HepG2 (cell line): ENCODE results near the gene LDLRAP1. TPM values are rescaled to one million over a fixed set of nuclear protein-coding genes. Genes with fewer than 3 reads are reported as not detected.

Experiments used
- CREM ChIP-seq, 2 experiments: sonication (generic) in 1 of 2; formaldehyde crosslinking in 1 of 2; IDR thresholded peaks; 2 replicates each; pipeline versions ENCODE4 v1.4.0 to v1.6.1; 2016 to 2020; ENCODE audit warnings: antibody characterized with exemption in 1 of 2, mild to moderate bottlenecking in 1 of 2, missing genetic modification reagents in 1 of 2
- ETV6 ChIP-seq: sonication (generic); formaldehyde crosslinking; conservative IDR thresholded peaks from 2 replicates; pipeline ENCODE4 v1.4.0; 2020; ENCODE audit warnings: missing genetic modification reagents
- NBN ChIP-seq: fragments of 450-650 bp; conservative IDR thresholded peaks from 2 replicates; pipeline ENCODE4 v1.6.1; 2017
- PAF1 ChIP-seq: IDR thresholded peaks from 2 replicates; pipeline ENCODE4 v1.6.1; 2016; ENCODE audit warnings: missing genetic modification reagents, missing compliant biosample characterization
- REXO4 ChIP-seq: sonication (generic); formaldehyde crosslinking; IDR thresholded peaks from 2 replicates; pipeline ENCODE4 v1.8.0; 2022; ENCODE audit warnings: missing genetic modification reagents, mild to moderate bottlenecking, borderline replicate concordance
- SATB2 ChIP-seq: sonication (generic); formaldehyde crosslinking; IDR thresholded peaks from 2 replicates; pipeline ENCODE4 v1.5.0; 2020; ENCODE audit warnings: missing genetic modification reagents
- SMARCE1 ChIP-seq: fragments of 450-650 bp; IDR thresholded peaks from 2 replicates; pipeline ENCODE4 v1.6.1; 2017; ENCODE audit warnings: borderline replicate concordance
- TBX3 ChIP-seq: fragments of 450-650 bp; IDR thresholded peaks from 2 replicates; pipeline ENCODE4 v1.6.1; 2017; ENCODE audit warnings: antibody characterized with exemption, mild to moderate bottlenecking, inconsistent platforms, borderline replicate concordance
- polyA plus RNA-seq, 8 experiments: library from polyadenylated mRNA; depleted of rRNA in 3 of 8; stranded (reverse) in 7 of 8; unstranded in 1 of 8; fragments of >200 nt; fragmentation: Illumina TruSeq in 4 of 8; extraction: Trizol in 4 of 8; gene quantifications; 2 replicates each; pipeline versions ENCODE4 v1.2.1 to v1.2.3, GENCODE V29; 2011 to 2016; ENCODE audit warnings: low read depth in 4 of 8, missing spikeins in 1 of 8, mixed read lengths in 1 of 8; ENCODE audit not compliant: insufficient read depth in 1 of 8
- total RNA-seq, 5 experiments: library from RNA; depleted of rRNA; stranded (reverse); fragments of >200 nt; fragmentation: Illumina TruSeq; extraction: Trizol; gene quantifications; 2 replicates each; pipeline ENCODE4 v1.2.3, GENCODE V29; 2016; ENCODE audit warnings: low read depth in 1 of 5
- TF ChIP-seq, protein P1 (sequence below), 2 experiments: IDR thresholded peaks; 2 replicates each; pipeline ENCODE4 v1.6.1; 2011 to 2012; ENCODE audit warnings: low read length in 2 of 2, borderline replicate concordance in 1 of 2, low read depth in 1 of 2, mild to moderate bottlenecking in 1 of 2, moderate library complexity in 1 of 2
- TF ChIP-seq, protein P2 (sequence below): IDR thresholded peaks from 2 replicates; pipeline ENCODE4 v1.6.1; 2016; ENCODE audit warnings: missing compliant biosample characterization, missing genetic modification reagents, borderline replicate concordance
- TF ChIP-seq, protein P3 (sequence below): sonication (generic); formaldehyde crosslinking; IDR thresholded peaks from 2 replicates; pipeline ENCODE4 v1.4.0; 2020; ENCODE audit warnings: mild to moderate bottlenecking, missing genetic modification reagents
- TF ChIP-seq, protein P4 (sequence below): sonication (generic); formaldehyde crosslinking; conservative IDR thresholded peaks from 2 replicates; pipeline ENCODE4 v1.8.0; 2022; ENCODE audit warnings: missing genetic modification reagents
- TF ChIP-seq, protein P5 (sequence below): sonication (generic); formaldehyde crosslinking; IDR thresholded peaks from 2 replicates; pipeline ENCODE4 v1.5.1; 2020; ENCODE audit warnings: mild to moderate bottlenecking, missing genetic modification reagents
- TF ChIP-seq, protein P6 (sequence below): sonication (generic); formaldehyde crosslinking; IDR thresholded peaks from 2 replicates; pipeline ENCODE4 v1.5.0; 2020; ENCODE audit warnings: missing genetic modification reagents

The LDLRAP1 gene
- total and polyA plus RNA-seq, 2 of the 13 experiments (the other 11 are each of a cell fraction or from before 2014, with no cell fraction given), result 7.2 to 12.1 TPM

DNA sequence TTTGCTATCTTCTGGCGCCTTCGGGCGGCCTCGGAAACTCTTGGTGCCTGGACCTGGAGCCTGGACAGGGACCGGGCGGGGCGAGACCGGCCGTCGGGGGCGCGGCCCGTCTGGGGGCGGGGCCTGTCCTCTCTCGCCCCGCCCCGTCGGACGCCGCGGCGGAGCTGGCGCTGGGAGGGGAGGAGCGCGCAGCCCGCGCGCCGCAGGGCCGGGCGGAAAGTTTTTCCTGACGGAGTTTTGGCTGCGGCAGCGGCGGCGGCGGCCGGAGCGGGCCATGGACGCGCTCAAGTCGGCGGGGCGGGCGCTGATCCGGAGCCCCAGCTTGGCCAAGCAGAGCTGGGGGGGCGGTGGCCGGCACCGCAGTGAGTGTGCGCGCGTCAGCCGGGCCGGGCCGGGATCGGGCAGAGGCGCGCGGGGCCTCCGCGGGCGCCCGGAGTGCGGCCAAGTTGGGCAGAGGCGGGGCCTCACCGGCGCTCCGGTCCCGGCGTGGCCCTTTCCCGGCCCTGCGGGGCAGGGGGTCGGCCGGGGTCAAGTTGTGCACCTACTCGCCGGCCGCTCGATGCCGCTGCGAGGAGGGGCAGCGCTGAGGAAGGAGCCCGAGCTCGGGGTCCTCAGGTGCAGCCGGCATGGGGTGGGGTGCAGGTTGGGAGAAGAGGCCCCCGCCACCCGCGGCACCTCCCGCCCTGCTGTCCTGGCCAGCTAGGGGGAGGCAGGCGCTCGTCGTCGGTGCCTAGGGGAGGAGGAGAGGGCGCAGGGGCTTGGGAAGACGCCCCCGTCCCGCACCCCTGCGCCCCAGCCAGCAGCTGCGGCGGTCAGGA, at the start of gene LDLRAP1 (continued):
- TF ChIP-seq, protein P1, sequence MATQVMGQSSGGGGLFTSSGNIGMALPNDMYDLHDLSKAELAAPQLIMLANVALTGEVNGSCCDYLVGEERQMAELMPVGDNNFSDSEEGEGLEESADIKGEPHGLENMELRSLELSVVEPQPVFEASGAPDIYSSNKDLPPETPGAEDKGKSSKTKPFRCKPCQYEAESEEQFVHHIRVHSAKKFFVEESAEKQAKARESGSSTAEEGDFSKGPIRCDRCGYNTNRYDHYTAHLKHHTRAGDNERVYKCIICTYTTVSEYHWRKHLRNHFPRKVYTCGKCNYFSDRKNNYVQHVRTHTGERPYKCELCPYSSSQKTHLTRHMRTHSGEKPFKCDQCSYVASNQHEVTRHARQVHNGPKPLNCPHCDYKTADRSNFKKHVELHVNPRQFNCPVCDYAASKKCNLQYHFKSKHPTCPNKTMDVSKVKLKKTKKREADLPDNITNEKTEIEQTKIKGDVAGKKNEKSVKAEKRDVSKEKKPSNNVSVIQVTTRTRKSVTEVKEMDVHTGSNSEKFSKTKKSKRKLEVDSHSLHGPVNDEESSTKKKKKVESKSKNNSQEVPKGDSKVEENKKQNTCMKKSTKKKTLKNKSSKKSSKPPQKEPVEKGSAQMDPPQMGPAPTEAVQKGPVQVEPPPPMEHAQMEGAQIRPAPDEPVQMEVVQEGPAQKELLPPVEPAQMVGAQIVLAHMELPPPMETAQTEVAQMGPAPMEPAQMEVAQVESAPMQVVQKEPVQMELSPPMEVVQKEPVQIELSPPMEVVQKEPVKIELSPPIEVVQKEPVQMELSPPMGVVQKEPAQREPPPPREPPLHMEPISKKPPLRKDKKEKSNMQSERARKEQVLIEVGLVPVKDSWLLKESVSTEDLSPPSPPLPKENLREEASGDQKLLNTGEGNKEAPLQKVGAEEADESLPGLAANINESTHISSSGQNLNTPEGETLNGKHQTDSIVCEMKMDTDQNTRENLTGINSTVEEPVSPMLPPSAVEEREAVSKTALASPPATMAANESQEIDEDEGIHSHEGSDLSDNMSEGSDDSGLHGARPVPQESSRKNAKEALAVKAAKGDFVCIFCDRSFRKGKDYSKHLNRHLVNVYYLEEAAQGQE (IDR thresholded peaks at IDR 0.05; ENCODE audit: borderline replicate concordance in 1 of 2, low read depth in 1 of 2, low read length in 2 of 2), result no peak
- TF ChIP-seq SATB2 (CRISPR knock-in tag) (no peak), ETV6 (CRISPR knock-in tag) (no peak), TBX3 (no peak), PAF1 (CRISPR knock-in tag) (no peak), REXO4 (CRISPR knock-in tag) (no peak), SMARCE1 (no peak), NBN (no peak), CREM (IDR thresholded peaks at IDR 0.05) (no peak), CREM (CRISPR knock-in tag; IDR thresholded peaks at IDR 0.05) (no peak)
- TF ChIP-seq, protein P2, sequence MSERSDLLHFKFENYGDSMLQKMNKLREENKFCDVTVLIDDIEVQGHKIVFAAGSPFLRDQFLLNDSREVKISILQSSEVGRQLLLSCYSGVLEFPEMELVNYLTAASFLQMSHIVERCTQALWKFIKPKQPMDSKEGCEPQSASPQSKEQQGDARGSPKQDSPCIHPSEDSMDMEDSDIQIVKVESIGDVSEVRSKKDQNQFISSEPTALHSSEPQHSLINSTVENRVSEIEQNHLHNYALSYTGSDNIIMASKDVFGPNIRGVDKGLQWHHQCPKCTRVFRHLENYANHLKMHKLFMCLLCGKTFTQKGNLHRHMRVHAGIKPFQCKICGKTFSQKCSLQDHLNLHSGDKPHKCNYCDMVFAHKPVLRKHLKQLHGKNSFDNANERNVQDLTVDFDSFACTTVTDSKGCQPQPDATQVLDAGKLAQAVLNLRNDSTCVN, result no peak
- TF ChIP-seq, protein P3, sequence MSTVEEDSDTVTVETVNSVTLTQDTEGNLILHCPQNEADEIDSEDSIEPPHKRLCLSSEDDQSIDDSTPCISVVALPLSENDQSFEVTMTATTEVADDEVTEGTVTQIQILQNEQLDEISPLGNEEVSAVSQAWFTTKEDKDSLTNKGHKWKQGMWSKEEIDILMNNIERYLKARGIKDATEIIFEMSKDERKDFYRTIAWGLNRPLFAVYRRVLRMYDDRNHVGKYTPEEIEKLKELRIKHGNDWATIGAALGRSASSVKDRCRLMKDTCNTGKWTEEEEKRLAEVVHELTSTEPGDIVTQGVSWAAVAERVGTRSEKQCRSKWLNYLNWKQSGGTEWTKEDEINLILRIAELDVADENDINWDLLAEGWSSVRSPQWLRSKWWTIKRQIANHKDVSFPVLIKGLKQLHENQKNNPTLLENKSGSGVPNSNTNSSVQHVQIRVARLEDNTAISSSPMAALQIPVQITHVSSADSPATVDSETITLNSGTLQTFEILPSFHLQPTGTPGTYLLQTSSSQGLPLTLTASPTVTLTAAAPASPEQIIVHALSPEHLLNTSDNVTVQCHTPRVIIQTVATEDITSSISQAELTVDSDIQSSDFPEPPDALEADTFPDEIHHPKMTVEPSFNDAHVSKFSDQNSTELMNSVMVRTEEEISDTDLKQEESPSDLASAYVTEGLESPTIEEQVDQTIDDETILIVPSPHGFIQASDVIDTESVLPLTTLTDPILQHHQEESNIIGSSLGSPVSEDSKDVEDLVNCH (CRISPR knock-in tag), result no peak
- TF ChIP-seq, protein P4, sequence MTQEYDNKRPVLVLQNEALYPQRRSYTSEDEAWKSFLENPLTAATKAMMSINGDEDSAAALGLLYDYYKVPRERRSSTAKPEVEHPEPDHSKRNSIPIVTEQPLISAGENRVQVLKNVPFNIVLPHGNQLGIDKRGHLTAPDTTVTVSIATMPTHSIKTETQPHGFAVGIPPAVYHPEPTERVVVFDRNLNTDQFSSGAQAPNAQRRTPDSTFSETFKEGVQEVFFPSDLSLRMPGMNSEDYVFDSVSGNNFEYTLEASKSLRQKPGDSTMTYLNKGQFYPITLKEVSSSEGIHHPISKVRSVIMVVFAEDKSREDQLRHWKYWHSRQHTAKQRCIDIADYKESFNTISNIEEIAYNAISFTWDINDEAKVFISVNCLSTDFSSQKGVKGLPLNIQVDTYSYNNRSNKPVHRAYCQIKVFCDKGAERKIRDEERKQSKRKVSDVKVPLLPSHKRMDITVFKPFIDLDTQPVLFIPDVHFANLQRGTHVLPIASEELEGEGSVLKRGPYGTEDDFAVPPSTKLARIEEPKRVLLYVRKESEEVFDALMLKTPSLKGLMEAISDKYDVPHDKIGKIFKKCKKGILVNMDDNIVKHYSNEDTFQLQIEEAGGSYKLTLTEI (CRISPR knock-in tag), result no peak
- TF ChIP-seq, protein P5, sequence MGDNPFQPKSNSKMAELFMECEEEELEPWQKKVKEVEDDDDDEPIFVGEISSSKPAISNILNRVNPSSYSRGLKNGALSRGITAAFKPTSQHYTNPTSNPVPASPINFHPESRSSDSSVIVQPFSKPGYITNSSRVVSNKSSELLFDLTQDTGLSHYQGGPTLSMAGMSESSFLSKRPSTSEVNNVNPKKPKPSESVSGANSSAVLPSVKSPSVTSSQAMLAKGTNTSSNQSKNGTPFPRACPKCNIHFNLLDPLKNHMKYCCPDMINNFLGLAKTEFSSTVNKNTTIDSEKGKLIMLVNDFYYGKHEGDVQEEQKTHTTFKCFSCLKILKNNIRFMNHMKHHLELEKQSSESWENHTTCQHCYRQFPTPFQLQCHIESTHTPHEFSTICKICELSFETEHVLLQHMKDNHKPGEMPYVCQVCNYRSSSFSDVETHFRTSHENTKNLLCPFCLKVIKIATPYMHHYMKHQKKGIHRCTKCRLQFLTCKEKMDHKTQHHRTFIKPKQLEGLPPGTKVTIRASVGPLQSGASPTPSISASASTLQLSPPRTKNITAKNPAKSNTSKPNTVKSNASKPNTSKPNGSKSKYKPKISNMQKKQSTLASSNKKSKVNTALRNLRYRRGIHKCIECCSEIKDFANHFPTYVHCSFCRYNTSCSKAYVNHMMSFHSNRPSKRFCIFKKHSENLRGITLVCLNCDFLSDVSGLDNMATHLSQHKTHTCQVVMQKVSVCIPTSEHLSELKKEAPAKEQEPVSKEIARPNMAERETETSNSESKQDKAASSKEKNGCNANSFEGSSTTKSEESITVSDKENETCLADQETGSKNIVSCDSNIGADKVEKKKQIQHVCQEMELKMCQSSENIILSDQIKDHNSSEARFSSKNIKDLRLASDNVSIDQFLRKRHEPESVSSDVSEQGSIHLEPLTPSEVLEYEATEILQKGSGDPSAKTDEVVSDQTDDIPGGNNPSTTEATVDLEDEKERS (CRISPR knock-in tag), result no peak
- TF ChIP-seq, protein P6, sequence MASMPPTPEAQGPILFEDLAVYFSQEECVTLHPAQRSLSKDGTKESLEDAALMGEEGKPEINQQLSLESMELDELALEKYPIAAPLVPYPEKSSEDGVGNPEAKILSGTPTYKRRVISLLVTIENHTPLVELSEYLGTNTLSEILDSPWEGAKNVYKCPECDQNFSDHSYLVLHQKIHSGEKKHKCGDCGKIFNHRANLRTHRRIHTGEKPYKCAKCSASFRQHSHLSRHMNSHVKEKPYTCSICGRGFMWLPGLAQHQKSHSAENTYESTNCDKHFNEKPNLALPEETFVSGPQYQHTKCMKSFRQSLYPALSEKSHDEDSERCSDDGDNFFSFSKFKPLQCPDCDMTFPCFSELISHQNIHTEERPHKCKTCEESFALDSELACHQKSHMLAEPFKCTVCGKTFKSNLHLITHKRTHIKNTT (CRISPR knock-in tag), result no peak
